ENCODE results near the gene GGA2. TPM values are rescaled to one million over a fixed set of nuclear protein-coding genes. Genes with fewer than 3 reads are reported as not detected.

Gene GGA2
- total RNA-seq, 1 experiment from 2014 or later = 85.1 TPM

GRCh38 chr16:23518435-23518891 is 8.2 kb upstream of the GGA2 start:
- Histone ChIP-seq H3K4me1 (replicated peaks; ENCODE audit: insufficient read depth) (no peaks in the 10 kb centered on the region), H3K4me3 (no peak overlapping the region), H3K79me2 (ENCODE audit: low read depth) (no peaks in the 10 kb centered on the region), H3K9me3 (ENCODE audit: insufficient read depth, low read depth) (no peaks in the 10 kb centered on the region), H4K20me1 (ENCODE audit: insufficient read depth) (no peaks in the 10 kb centered on the region), H3K9me2 (ENCODE audit: insufficient read depth) (no peaks in the 10 kb centered on the region), H3K27ac (no peak overlapping the region), H3F3A (ENCODE audit: insufficient read depth, low read depth) (peaks cover 3% of the 10 kb centered on the region; the same call in 1 of the 2 replicates), H3K4me2 (no peak overlapping the region), H3K36me3 (ENCODE audit: low read depth) (peaks cover 12% of the 10 kb centered on the region; the same call in 1 of the 2 replicates), H3K27me3 (ENCODE audit: insufficient read depth, low read depth) (no peaks in the 10 kb centered on the region), H2AFZ (no peak overlapping the region)
- no TSS peak for BruUV-seq (replicated peaks)
- intact Hi-C loops (cut with micrococcal nuclease; ENCODE audit: unreplicated experiment) = no loop called here
- TF ChIP-seq EZH2 (IDR thresholded peaks at IDR 0.05; ENCODE audit: low read depth) = no peak
- no peak for TF ChIP-seq CTCF (conservative IDR thresholded peaks at IDR 0.05)
- ChIA-PET CTCF (no interaction called here), POLR2A (ENCODE audit: unreplicated experiment) (no interaction called here)
- DNase-seq = no peak

- Histone ChIP-seq H3K4me1 (replicated peaks; ENCODE audit: insufficient read depth) (no peaks in the 10 kb centered on the region), H3K36me3 (ENCODE audit: low read depth) (peaks cover 4% of the 10 kb centered on the region; the same call in 1 of the 2 replicates), H3K4me3 (no peak overlapping the region), H3K9me2 (ENCODE audit: insufficient read depth) (no peaks in the 10 kb centered on the region), H4K20me1 (ENCODE audit: insufficient read depth) (no peaks in the 10 kb centered on the region), H3K27ac (no peak overlapping the region), H3K4me2 (no peak overlapping the region), H2AFZ (no peak overlapping the region), H3K9me3 (ENCODE audit: insufficient read depth, low read depth) (no peaks in the 10 kb centered on the region), H3K79me2 (ENCODE audit: low read depth) (no peaks in the 10 kb centered on the region), H3F3A (ENCODE audit: insufficient read depth, low read depth) (peaks cover 19% of the 10 kb centered on the region; the same call in 1 of the 2 replicates), H3K27me3 (ENCODE audit: insufficient read depth, low read depth) (no peaks in the 10 kb centered on the region)
- POLR2A ChIA-PET (ENCODE audit: unreplicated experiment) = interaction anchor here (0.8 kb wide), 1 partner anchor 22 kb away, joined by 6 read pairs; no protein-coding TSS in a partner anchor
- TF ChIP-seq EZH2 (IDR thresholded peaks at IDR 0.05; ENCODE audit: low read depth) (no peak), CTCF (conservative IDR thresholded peaks at IDR 0.05) (no peak)
- DNase-seq = no peak
- intact Hi-C loops (cut with micrococcal nuclease; ENCODE audit: unreplicated experiment) = no loop called here
- CTCF ChIA-PET = no interaction called here
- BruUV-seq (replicated peaks) = no TSS peak
These were observed 6.3 kb upstream of the GGA2 start for GRCh38 chr16:23516366-23517137.

- peaks cover 21% of the 10 kb centered on the region; the same call in 1 of the 2 replicates for H3F3A ChIP-seq (ENCODE audit: insufficient read depth, low read depth)
- DNase-seq = no peak
- no peaks in the 10 kb centered on the region for H3K27me3 ChIP-seq (ENCODE audit: insufficient read depth, low read depth)
- no peak for TF ChIP-seq CTCF (conservative IDR thresholded peaks at IDR 0.05)
- TF ChIP-seq EZH2 (IDR thresholded peaks at IDR 0.05; ENCODE audit: low read depth) = no peak
- H2AFZ ChIP-seq = no peak overlapping the region
- H3K9me2 ChIP-seq (ENCODE audit: insufficient read depth) = no peaks in the 10 kb centered on the region
- no TSS peak for BruUV-seq (replicated peaks)
- H3K4me1 ChIP-seq (replicated peaks; ENCODE audit: insufficient read depth) = no peaks in the 10 kb centered on the region
- ChIA-PET POLR2A (ENCODE audit: unreplicated experiment) (no interaction called here), CTCF (interaction anchor here (0.7 kb wide), 1 partner anchor 36 kb away, joined by 13 read pairs; no protein-coding TSS in a partner anchor)
- H3K9me3 ChIP-seq (ENCODE audit: insufficient read depth, low read depth) = no peaks in the 10 kb centered on the region
- no peak overlapping the region for H3K4me2 ChIP-seq
- intact Hi-C loops (cut with micrococcal nuclease; ENCODE audit: unreplicated experiment) = no loop called here
- H3K4me3 ChIP-seq = no peak overlapping the region
- H4K20me1 ChIP-seq (ENCODE audit: insufficient read depth) = no peaks in the 10 kb centered on the region
- H3K27ac ChIP-seq = no peak overlapping the region
- H3K79me2 ChIP-seq (ENCODE audit: low read depth) = no peaks in the 10 kb centered on the region
- H3K36me3 ChIP-seq (ENCODE audit: low read depth) = peaks cover 3% of the 10 kb centered on the region; the same call in 1 of the 2 replicates
These were observed 5.6 kb upstream of the GGA2 start for GRCh38 chr16:23515881-23516280.
